Measurements from ENCODE around the gene ANKZF1.

DNA sequence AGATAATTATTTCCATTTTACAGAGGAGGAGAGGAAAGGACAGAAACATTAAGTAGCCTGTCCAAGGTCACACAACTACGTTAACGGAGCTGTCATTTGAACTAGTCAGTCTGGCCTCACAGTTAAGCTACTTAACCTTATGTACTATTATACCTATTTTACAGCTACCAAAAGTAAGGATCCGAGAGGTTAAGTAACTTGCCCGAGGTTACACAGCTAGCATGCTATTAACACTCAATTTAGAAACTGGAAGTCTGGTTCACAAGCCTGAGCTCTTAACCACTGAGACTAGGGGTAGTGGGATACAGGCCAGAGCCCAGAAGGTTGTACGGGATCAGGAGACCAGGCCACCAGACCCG, 15.2 kb downstream of the ANKZF1 start:
- TF ChIP-seq, protein P1, sequence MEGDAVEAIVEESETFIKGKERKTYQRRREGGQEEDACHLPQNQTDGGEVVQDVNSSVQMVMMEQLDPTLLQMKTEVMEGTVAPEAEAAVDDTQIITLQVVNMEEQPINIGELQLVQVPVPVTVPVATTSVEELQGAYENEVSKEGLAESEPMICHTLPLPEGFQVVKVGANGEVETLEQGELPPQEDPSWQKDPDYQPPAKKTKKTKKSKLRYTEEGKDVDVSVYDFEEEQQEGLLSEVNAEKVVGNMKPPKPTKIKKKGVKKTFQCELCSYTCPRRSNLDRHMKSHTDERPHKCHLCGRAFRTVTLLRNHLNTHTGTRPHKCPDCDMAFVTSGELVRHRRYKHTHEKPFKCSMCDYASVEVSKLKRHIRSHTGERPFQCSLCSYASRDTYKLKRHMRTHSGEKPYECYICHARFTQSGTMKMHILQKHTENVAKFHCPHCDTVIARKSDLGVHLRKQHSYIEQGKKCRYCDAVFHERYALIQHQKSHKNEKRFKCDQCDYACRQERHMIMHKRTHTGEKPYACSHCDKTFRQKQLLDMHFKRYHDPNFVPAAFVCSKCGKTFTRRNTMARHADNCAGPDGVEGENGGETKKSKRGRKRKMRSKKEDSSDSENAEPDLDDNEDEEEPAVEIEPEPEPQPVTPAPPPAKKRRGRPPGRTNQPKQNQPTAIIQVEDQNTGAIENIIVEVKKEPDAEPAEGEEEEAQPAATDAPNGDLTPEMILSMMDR (IDR thresholded peaks at IDR 0.05), result no peak
- TF ChIP-seq POLR2A (IDR thresholded peaks at IDR 0.05), result no peak
- no peak for TF ChIP-seq EP300 (IDR thresholded peaks at IDR 0.05)
